Measurements from ENCODE around the gene ETFRF1.

ETFRF1 gene

GRCh38 chr12:25251769-25252168 lies 56.7 kb downstream of the ETFRF1 start:
- TF ChIP-seq CTCF (conservative IDR thresholded peaks at IDR 0.05; ENCODE audit: low read length), result no peak
- H3K4me3 ChIP-seq (ENCODE audit: low read length), result peak overlapping the region; percentile 68; the same call in 1 of the 2 replicates
- no peak for DNase-seq (ENCODE audit: low read depth)

GRCh38 chr12:25252946-25253345 lies 57.9 kb downstream of the ETFRF1 start:
- H3K4me3 ChIP-seq (ENCODE audit: low read length), result no peak overlapping the region
- no peak for DNase-seq (ENCODE audit: low read depth)
- no peak for TF ChIP-seq CTCF (conservative IDR thresholded peaks at IDR 0.05; ENCODE audit: low read length)

DNA sequence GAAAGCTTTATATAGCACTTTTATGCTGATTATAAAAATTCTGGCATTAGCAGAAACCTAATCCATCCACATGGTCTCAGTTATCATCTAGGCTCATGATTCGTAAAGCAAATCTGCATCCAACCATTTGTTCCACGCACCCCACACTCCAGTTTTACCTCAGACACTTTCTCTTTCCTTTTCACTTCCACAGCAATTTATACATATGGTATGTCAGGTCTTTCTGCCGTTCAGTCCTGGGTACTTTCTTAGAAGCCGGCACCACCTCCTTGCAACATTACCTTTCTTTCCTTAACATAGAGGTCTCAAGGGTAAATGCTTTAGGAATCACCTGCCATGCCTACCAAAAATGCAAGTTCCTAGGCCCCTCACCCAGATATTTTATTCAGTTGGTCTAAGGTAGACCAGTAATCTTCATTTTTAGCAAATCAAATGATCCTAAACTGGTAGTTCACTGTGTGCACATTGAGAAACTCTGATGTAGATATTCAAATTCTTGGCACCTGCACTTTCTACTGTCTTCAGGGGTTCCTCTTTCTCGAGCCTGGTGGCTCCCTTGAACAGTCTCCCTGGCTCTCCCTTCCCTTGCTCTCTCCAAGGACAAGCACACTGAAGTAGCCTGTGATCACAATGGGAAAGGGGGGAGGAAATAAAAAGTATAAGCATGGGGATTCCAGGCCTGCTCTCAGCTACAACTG lies 58.5 kb downstream of the ETFRF1 start:
- no peak overlapping the region for H3K4me3 ChIP-seq (ENCODE audit: low read length)
- no peak for TF ChIP-seq CTCF (conservative IDR thresholded peaks at IDR 0.05; ENCODE audit: low read length)
- no peak for DNase-seq (ENCODE audit: low read depth)

DNA sequence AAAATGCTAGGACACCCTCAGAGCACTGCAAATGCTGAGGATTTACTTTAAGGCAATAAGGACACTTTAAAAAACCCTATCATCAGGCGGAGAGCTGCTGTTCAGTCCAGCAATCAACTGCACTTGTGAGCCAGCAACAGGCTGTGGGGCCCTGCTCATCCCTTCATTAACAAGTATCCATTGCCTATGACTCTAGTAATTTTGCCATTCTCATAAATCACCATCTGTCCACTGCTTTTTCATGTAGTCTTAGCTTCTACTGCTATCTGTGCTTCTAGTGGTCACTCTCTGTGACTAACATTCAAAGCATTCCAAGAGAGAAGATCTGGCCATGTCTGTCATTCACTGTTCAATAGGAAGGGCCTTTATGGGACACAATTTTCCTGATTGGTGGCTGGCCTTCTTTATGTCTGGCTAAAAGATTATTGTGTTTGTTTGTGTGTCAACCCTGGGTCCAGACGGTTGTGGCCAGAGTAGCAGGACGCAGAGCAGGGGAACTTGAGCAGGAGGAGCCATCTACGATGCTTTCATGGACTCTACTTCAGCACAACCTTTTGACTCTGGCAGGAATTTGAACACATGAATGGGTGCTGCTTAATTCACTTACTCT lies 59.3 kb downstream of the ETFRF1 start:
- no peak overlapping the region for H3K4me3 ChIP-seq (ENCODE audit: low read length)
- no peak for DNase-seq (ENCODE audit: low read depth)
- TF ChIP-seq CTCF (conservative IDR thresholded peaks at IDR 0.05; ENCODE audit: low read length), result no peak
